HL-60/S4 treated with phorbol 12-myristate 13-acetate at 8.2 ng/mL for 4 days and 3 days (cell line): ENCODE measurements around the gene TAAR1.

Experiments used
- in situ Hi-C: fragments of 300-500 bp; cut with MboI; formaldehyde crosslinking; loops from 2 replicates; pipeline ENCODE4 v1.15.0; 2022; ENCODE audit warnings: low sequenced_read_pairs

The TAAR1 gene

DNA sequence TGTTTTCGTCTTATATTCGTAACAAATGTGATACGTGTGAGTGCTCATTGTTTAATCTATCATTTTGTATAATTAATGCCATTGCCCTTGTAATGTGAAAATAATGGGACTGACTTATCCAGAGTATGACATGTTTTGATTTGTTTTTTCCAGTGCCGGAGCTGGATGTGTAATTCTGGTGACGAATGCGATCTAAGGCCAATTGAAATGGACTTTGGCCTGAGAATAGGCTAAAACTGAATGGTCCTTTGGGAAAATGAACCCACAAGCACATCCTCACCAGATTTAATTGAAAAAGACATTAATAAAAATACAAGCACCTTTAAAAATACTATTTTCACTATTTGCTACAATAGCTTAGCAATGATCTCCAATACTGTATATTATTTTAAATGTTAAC, 62.8 kb downstream of the TAAR1 start:
- in situ Hi-C loops, result no loop called here
